Right renal cortex interstitium (tissue), 3 donors: Measurements from ENCODE around the gene IRF7. TPM values are rescaled to one million over a fixed set of nuclear protein-coding genes. Genes with fewer than 3 reads are reported as not detected.
"Not testable (repeated sequence)": the region's sequence is repeated elsewhere in the genome, so short reads cannot be mapped to it uniquely, and the experiment has no call there.

ENCODE experiments used
- DNase-seq, 3 donors: peaks; one replicate each; pipeline ENCODE4 v3.0.0-alpha.2; 2013; ENCODE audit warnings: low read depth in 3 of 3, low spot score in 2 of 3
- polyA plus RNA-seq, 3 donors: library from polyadenylated mRNA; unstranded; fragments of 120-200 nt; gene quantifications; one replicate each; pipeline ENCODE4 v1.2.1, GENCODE V29; 2013; ENCODE audit not compliant: insufficient read length in 3 of 3

The IRF7 gene
- 1 to 10 TPM; 5.9 to 8.0 (median 7.3) TPM for polyA plus RNA-seq

- DNase-seq, result peak; percentile 70 to 88 (median 82)
These were observed at the start of gene IRF7 for GRCh38 chr11:615504-616319. IRF7 (minus strand) TSS chr11:615950; CDS start chr11:615364, 586 bp downstream.

GRCh38 chr11:665062-665703 is 49.4 kb upstream of the IRF7 start:
- DNase-seq, result peak in 2 of 3 donors; percentile 36 to 37

GRCh38 chr11:662689-663274 is 47.0 kb upstream of the IRF7 start:
- DNase-seq, result no peak

GRCh38 chr11:660681-661444 is 45.1 kb upstream of the IRF7 start:
- DNase-seq, result no peak

GRCh38 chr11:660281-660680 is 44.5 kb upstream of the IRF7 start:
- no peak for DNase-seq

GRCh38 chr11:659532-660085 is 43.9 kb upstream of the IRF7 start:
- no peak for DNase-seq

GRCh38 chr11:657691-658126 is 42.0 kb upstream of the IRF7 start:
- DNase-seq, result no peak

GRCh38 chr11:656866-657265 is 41.1 kb upstream of the IRF7 start:
- no peak for DNase-seq

- DNase-seq, result no peak
These were observed 40.7 kb upstream of the IRF7 start for GRCh38 chr11:656426-656825.

GRCh38 chr11:655036-655726 is 39.4 kb upstream of the IRF7 start:
- no peak for DNase-seq

GRCh38 chr11:654444-654843 is 38.7 kb upstream of the IRF7 start:
- not testable (repeated sequence) for DNase-seq

- no peak for DNase-seq
These were observed 38.1 kb upstream of the IRF7 start for GRCh38 chr11:653837-654236.

- DNase-seq, result not testable (repeated sequence)
These were observed 37.4 kb upstream of the IRF7 start for GRCh38 chr11:653136-653535.

GRCh38 chr11:650482-650881 is 34.7 kb upstream of the IRF7 start:
- no peak for DNase-seq

GRCh38 chr11:647672-648158 is 32.0 kb upstream of the IRF7 start:
- not testable (repeated sequence) for DNase-seq

- no peak for DNase-seq
These were observed 30.5 kb upstream of the IRF7 start for GRCh38 chr11:646214-646613.

- DNase-seq, result no peak
These were observed 29.8 kb upstream of the IRF7 start for GRCh38 chr11:645536-645935.

GRCh38 chr11:643849-644738 is 28.3 kb upstream of the IRF7 start:
- no peak for DNase-seq

- DNase-seq, result no peak
These were observed 27.6 kb upstream of the IRF7 start for GRCh38 chr11:643366-643765.
